ENCODE measurements around the gene SMOC1.

SMOC1 gene

DNA sequence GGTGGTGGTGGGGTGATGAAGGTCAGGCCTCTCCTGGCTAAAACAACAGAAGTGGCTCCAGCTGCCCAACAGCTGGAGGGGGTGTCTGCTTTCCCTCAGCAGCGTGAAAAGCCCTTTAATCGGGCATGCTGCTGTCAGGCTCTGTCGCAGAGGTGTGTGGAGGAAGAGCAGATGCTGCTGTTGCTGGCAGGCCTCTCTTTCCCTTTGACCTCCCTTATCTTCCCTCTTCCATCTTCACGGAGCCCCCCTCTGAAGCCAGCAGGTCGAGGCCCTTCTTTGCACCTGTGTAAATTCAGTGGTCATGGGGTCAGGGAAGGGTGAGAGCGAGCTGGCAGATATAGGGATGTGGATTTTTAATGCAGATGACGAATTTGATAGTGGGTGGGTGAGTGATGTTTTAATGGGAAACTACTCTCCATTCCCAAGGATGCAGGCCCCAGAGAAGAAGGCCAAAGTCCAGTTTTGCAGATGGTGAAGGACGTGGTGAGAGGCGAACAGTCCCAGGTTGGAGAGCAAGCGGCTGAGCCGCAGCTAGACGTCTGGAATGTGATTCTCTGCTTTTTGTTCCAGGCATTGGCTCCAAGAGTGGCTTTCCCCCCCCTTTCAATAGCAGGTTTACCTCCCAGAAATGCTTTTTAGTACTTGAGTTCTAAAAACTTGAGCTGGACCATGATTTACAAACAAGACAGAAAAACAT lies 64.0 kb downstream of the SMOC1 start:
- DNase-seq (ENCODE audit: low read depth), result no peak

DNA sequence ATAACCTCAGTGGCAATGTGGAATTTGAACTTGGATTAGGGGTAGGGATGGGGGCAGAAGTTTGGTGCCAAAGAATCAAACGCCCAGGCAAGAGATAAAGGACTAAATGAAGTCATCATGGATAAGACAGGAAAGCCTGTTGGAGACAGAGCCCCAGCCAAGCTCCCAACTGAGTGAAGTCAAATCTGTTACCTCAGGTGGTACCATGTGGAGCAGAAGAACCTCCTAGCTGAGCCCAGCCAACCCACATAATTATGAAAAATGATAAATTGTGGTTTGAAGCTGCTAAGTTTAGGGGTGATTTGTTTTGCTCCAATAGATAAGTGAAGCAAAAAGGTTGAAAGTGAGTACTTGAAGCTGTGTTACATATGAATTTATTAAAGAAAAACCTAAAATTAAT lies 66.1 kb downstream of the SMOC1 start:
- no peak for DNase-seq (ENCODE audit: low read depth)

DNA sequence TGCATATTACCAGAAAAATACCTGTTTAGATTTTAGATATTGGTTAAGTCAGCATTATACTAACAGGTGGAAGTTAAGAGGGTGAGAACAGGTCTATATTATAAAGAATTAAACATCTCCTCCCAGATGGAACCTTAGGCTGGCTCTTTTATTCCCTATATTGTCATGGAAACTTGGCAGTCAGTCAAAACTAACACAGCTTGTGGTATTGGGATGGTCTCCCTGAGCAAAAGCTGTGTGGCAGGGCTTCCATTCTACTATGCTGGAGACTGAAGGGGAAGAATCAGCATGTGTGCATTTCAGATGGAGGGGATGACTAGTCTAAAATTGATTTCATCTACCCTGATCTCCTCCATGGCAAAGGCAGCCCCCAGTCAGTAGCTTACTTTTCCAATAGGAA lies 66.7 kb downstream of the SMOC1 start:
- no peak for DNase-seq (ENCODE audit: low read depth)

DNA sequence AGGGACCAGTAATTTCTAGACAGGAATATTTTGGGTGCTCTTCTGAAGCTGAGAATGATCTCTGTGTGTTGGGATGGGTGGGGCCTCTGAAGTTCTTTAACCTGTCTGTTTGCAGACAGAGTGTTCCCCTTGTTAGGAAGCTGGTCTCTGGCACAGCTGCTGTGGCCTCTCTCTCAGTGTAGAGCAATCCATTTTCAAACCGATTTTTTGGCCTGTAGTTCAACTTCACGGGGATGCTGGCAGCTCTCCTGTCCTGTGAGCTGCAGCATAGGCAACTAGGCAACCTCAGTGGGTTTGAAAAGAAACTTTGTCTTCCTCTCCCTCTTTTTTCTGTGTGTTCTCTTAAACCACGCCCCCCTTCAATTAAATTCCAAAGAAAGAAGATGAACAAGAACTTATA lies 69.1 kb downstream of the SMOC1 start:
- no peak for DNase-seq (ENCODE audit: low read depth)

DNA sequence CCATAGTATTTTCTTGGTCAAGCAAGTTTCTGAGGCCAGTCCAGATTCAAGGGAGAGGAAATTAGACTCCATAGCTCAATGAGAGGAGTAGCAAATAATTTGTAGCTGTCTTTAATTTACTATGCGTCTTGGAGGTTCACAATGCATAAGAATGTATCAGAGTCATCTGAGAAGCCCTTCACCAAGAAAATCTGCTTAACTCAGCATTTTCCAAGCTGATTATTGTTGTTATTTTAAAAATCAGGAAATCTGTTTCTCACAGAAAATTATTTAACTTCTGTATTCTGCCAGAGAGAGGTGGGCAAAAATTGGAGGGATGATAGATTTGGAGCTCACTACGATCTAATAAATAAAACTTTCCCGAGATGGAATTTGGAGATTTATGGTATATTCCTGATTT lies 72.0 kb downstream of the SMOC1 start:
- DNase-seq (ENCODE audit: low read depth), result no peak

DNA sequence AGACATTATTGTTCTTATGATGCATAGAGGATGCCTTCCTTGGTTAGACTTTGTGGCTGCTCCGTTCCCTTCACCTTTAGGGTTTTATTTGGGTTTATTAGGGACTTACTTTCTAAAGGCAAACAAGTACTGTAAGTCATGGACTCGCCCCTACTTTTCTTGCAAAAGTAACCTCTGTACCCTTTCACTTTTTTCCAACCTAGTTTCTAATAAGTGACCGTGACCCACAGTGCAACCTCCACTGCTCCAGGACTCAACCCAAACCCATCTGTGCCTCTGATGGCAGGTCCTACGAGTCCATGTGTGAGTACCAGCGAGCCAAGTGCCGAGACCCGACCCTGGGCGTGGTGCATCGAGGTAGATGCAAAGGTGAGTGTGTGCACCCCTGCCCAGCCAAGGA lies 72.7 kb downstream of the SMOC1 start:
- DNase-seq (ENCODE audit: low read depth), result no peak

DNA sequence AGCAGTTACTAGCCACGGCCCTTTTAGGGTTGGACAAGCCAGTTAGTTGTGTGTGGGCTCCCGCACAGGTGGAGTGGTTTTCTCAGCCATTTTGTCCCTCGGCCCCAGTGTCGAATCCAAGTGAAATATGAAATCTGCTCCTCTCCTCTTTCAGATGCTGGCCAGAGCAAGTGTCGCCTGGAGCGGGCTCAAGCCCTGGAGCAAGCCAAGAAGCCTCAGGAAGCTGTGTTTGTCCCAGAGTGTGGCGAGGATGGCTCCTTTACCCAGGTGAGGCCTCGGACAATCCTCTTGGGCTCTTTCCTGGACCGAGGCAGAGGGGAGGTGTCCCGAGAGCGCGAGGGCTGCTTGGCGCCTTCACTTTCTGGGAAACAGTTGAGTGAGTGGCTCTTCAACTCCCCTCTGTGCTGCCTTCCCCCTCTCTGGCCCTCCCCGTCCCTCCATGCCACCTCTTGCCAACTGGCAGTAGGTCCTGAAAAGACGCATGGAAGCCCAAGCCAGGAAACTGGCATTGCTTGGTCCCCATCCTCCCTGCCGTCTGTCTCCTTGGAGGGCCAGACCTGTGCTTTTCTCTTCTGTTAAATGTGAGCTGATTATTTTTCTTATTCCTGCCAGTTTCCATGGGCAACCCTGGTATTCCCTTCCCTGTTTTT lies 74.2 kb downstream of the SMOC1 start:
- DNase-seq (ENCODE audit: low read depth), result no peak

DNA sequence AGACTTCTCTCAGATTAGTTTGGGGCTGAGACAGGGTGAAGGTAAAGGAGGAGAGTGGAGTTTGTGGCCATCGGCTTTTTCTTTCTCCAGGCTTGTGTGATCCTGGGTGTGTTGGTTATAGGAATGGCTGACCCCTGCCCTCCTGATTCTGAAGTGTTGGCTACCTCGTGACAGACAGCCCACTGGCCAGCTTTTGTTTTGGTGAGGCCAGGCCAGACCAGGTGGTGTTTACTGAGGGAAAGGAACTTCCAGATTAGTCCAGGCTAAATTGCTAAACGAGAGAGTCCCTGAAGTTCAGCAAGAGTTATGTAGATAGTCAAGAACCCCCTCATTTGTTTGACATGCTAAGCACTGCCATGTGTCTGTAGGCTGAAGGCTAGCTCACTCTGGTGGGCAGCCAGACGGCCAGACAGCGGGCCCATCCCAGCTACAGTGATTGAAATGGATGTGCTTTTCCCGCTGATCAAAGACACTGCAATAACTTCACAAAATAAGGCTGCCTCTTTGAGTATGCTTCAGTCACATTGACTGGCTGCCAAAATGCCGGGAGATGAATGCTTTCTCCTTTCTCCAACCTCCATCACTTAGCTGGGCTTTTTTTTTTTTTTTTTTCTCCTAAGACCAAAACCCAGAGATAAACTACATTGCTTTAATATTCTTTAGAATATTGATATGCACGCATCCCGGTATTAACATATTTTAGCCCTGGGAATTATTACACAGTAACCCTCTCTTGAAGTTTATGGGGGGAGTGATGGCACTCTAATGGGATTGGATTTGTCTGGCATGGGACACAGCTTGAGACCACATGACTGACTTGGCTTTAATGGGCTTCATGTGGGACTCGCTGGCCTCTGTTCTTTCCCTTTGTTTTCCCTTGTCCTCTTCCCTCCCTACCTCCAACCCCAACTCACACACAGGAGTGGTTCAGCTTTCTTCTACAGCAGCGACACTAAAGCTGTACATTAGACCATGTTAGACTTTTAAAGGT lies 76.9 kb downstream of the SMOC1 start:
- DNase-seq (ENCODE audit: low read depth), result no peak

DNA sequence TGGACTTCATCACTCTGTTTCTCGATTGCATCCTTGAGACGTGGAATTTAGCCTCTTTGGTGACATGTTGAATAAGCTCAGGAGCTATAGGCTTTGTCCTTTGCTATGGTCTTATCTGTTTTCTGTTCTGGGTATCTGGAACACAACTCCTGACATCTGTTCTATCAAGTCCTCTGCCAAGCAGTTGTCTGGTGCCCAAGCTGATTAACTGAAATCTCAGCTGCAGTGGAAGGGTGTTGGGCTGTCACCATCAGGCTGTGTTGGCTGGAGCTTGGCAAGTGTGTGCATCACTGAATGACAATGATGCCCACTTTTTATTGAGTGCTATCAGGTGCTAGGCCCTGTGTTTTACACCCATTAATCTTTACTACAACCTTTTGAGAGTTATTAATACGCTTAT lies 77.8 kb downstream of the SMOC1 start:
- DNase-seq (ENCODE audit: low read depth), result no peak

DNA sequence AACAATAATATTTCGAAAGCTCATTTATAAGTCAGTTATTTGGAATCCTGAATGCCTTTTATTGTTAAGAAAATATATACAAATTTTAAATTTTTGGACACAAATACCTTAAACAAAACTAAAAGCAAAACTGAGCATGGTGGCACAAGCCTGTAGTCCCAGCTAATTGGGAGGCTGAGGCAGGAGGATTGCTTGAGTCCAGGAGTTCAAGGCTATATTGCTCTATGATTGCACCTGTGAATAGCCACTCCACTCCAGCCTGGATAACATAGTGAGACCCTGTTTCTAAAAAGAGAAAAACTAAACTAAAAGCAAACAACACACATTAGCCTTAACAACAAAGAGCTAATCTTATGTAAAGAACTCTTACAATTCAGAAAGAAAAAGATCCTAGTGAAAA lies 78.8 kb downstream of the SMOC1 start:
- DNase-seq (ENCODE audit: low read depth), result no peak

DNA sequence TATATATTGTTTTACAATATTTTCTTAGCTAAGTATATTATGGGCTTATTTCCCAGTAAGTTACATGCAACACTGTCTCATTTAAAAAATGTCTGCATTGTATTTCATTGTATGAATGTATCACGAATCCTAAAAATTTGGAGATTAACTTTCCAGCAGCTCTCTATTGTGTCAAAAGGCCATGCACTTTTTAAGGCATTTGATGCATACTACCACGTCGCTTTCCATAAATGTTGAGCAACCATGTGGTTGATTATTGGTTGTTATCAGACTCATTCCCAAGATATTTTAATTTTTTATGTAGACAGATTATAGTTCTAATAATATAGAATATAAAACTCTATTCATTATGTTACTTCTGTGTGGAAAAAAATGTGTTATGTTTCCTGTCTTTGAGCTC lies 79.9 kb downstream of the SMOC1 start:
- no peak for DNase-seq (ENCODE audit: low read depth)

DNA sequence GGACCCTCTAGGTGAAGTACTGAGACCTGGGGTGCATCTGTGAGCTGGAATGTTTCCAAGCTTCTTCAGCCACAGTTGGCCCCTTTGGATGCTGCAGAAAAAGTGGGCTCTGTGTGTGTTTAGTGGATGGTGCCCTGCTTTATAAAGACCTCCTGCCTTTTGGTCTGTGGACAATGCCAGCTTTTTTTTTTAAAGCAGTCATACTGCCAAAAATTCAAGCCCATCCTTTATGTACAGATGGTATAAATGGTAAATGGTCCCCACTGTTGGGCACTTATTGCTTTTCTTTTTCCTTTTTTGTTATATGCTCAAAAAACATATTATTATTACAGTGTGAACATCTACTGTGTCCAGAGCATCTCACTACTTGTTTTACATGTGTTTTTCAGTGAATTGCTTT lies 81.1 kb downstream of the SMOC1 start:
- no peak for DNase-seq (ENCODE audit: low read depth)

DNA sequence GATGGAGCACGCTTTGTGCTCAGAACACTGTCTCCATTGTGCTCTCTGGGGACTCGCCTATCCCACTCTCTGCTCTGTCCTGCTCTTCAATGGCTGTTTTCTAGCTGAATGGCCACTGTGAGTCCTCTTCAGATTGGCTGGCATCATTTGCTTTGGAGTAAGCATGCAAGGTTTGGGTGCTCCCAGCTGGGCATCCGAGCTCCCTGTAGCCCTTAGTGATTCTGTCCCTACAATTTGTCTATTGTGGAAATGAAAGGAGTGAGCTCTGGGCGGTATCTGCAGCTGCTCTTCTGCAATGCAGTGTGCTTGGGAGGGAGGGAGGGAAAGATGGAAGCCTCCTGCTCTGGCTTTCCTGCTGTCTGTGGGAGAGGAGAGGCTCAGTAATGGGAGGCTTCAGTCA lies 84.8 kb downstream of the SMOC1 start:
- DNase-seq (ENCODE audit: low read depth), result no peak

DNA sequence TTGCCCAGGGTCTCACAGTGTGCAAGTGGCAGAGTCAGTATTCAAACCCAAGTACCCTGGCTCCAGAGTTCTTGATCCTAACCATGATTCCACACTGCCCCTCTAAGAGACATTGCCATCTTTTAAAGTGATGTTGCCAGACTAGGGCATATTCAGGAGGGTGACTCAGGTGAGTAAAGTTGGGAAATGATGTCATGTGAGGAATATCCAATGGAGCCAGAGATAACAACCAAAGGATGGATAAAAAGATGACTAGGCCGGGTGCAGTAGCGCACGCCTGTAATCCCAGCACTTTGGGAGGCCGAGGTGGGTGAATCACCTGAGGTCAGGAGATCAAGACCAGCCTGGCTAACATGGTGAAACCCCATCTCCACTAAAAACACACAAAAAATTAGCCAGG lies 85.6 kb downstream of the SMOC1 start:
- DNase-seq (ENCODE audit: low read depth), result no peak

DNA sequence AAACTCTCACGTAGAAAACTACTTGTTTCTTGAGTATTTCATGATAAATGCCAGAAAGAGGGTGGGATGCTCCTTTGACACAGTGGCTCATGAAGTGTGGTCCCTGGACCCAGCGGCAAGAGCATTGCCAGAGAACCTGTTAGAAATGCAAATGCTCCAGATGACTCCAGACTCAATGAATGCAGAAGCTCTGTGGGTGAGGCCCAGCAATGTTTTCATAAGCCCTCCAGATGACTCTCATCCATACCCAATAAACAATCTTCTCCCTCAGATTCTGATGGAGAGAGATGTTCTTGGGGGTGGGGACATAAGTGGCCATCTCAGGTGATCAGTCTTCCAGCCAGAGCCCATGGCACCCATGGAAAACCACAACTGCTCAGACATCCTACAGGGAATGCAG lies 88.9 kb downstream of the SMOC1 start:
- DNase-seq (ENCODE audit: low read depth), result no peak

DNA sequence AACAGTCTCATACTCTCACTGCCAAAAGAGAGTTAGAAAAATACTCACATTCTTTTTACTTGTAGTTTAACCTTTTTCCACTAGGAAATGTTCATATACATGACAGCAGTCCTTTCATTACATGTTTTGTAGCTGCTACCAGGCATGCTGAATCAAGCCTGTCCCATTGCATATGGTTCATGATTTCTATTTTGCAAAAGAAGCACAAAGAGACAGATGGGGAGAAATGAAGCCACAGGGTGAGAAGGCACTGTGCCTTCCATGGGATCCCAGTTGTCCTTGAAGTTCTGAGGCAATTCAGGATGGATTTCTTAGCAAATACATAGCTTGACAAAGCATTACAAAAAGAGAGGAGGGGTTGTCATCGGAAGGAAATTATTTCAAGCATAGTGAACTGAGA lies 89.5 kb downstream of the SMOC1 start:
- DNase-seq (ENCODE audit: low read depth), result no peak

DNA sequence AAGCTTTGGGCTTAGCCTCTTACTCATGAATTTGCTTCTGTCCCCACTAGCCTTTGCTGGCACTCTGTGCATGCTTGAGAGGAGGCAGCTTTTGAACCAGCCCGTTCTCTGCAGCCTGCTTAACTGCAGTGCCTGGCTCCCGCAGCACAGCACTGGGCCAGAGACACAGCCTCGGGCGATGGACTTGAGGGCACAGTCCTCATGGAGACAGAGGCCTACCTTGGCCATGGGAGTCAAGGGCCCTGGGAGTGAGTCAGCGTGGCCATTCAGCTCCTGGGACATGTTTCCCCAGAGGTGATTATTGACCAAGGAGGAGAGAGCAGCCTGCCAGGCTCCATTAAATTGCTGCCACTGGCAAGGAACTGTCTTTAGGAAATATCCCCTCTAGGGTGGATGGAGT lies 93.5 kb downstream of the SMOC1 start:
- no peak for DNase-seq (ENCODE audit: low read depth)

DNA sequence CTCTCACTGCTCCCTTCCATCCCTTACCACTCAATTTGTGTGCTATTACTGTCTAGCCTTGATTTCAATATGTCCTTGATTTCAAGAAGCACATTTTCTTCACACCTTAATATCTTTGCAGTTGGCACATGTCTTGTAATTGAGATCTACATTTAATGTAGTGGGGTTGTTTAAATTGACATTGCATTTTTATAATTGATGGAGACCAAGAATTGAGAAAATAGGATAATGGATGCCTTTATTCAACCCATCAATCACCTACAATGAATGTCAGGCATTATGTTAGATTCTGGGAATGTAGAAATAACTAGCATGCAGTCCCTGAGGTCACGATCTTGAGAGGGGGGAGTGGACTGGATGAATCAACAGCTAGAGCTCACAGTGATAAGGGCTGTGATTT lies 94.6 kb downstream of the SMOC1 start:
- no peak for DNase-seq (ENCODE audit: low read depth)

DNA sequence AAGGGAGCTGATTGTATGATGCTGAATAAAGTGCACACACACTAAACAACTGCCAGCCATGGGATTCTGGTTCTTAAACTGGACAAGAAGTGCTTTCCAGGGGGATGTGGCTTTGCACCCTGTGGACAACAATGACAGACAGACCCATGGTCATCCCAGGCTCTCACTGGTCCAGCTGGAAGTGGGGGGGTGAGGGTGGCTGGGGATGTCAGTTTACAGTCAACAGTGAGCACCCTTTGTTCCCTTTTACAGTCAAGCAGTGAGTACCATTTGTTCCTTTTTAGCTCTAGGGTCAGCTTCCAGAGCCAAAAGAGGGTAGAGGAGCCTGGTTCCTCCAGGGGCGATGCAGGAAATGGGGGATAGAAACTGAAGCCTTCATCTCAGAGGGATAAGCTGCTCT lies 100.7 kb downstream of the SMOC1 start:
- DNase-seq (ENCODE audit: low read depth), result no peak

DNA sequence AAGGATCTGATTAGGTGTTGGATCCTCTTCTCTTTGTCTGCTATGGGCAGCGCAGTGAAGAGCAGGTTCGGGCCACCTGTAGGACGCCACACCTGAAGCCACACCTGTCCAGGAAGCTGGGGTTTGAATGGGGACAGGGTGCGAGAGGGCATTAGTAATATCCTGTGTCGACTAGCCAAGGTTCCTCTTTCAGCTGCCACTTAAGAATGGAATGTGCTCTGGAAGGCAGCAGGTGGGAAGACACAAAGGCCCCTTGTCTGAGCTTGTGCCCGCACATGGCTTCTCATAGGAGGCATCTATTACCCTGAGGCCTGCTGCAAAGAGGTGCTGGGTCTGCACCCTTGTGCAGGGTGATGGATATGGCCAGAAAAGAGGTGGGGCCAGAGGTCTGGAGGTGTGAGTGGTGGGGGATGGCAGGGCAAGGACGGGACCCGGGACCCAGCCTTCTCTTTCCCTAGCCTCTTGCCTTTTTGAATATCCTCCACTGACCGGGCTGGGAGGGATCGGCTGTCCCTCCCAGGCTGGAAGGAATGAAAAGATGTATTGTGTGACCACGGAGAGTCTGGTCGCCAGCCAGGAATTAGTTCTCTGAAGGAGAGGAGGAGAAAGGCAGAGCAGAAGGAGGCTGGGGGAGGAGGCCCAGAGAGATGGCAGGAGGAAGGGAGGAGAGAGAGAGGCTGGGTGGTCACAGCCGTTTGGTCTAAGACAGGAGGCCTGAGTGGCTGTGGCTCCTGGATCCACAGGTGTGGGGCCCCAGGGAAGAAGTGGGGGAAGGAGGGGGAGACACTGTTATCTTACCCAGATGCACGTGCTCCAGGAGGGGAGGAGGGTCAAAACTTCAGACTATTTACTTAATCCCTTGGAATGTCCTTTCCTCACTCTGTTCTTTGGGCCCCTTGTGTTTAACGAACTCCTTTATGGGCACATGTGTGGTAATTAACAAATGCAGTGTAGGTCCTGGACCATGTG lies 101.5 kb downstream of the SMOC1 start:
- DNase-seq (ENCODE audit: low read depth), result no peak

DNA sequence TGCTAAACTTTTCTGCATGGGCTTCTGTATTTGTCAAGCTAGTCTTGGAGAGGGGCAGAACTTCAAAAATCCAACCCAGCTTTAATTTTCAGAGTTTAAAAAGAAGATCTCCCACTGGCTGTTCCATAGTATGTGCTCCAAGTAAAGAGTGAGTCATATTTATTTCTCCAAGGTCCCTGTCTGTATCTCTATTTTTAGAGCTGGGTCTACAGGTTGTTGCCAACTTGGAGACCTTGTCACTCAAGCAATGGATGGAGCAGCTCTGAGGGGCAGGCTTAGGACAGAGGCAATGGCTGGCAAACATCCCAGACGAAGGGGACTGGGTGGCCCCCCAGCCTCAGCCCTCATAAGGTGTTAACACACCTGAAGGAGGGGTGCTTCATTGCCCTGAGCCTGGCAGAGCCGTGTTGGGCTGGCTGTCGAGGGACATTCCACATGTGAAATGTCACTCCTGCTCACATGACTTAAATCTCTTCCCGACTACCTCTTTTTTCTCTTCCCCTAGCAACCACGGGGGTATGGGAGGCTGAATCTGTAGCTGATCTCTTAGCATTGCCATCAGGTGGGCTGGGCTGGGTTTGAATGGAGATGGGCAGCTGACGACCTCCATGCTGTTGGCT lies 103.1 kb downstream of the SMOC1 start:
- DNase-seq (ENCODE audit: low read depth), result no peak

Data from ELR (cell line).